H1 (cell line): Measurements from ENCODE around the gene NPR1. TPM values are rescaled to one million over a fixed set of nuclear protein-coding genes. Genes with fewer than 3 reads are reported as not detected.

Experiments
- CTCF ChIA-PET: fragments of 300-600 bp; sonication (Branson Sonifier 250); formaldehyde crosslinking; loops from one replicate; lab custom pipeline; 2021; ENCODE audit not compliant: partially characterized antibody; lab: Charles Lee
- POLR2A ChIA-PET: fragments of 300-600 bp; sonication (Branson Sonifier 250); formaldehyde crosslinking; loops from one replicate; lab custom pipeline; 2021; ENCODE audit warnings: inconsistent platforms; ENCODE audit not compliant: partially characterized antibody; lab: Charles Lee
- DNase-seq, 2 experiments: peaks; one replicate each; pipeline versions ENCODE4 v3.0.0 to v3.0.0-alpha.2; 2010 to 2022; ENCODE audit warnings: low spot score in 2 of 2, low read depth in 1 of 2, mixed read lengths in 1 of 2
- FAIRE-seq: peaks from 2 replicates; lab custom pipeline; 2011; peaks lifted over from hg19 to GRCh38; lab: Jason Lieb, UNC
- H2AFZ ChIP-seq: 2 replicates; pipeline ENCODE4 v1.8.1; 2012; ENCODE audit warnings: low read length, inconsistent platforms
- H2AK5ac ChIP-seq: 2 replicates; pipeline ENCODE4 v1.6.1; 2013; ENCODE audit warnings: low read depth, low read length
- H2BK120ac ChIP-seq: replicated peaks from 2 replicates; pipeline ENCODE3; 2013; ENCODE audit warnings: low read depth, low read length, inconsistent platforms
- H2BK12ac ChIP-seq: 2 replicates; pipeline ENCODE4 v1.6.1; 2013; ENCODE audit warnings: low read depth, low read length
- H2BK15ac ChIP-seq: 2 replicates; pipeline ENCODE4 v1.6.1; 2013; ENCODE audit warnings: low read length
- H2BK20ac ChIP-seq: 2 replicates; pipeline ENCODE4 v1.6.1; 2013; ENCODE audit warnings: low read length
- H2BK5ac ChIP-seq: 2 replicates; pipeline ENCODE4 v1.6.1; 2013; ENCODE audit warnings: low read depth, low read length
- H3K14ac ChIP-seq: 2 replicates; pipeline ENCODE4 v1.6.1; 2013; ENCODE audit warnings: inconsistent platforms; ENCODE audit not compliant: insufficient read length
- H3K18ac ChIP-seq: 2 replicates; pipeline ENCODE4 v1.6.1; 2013; ENCODE audit warnings: low read length; ENCODE audit errors: extremely low read depth
- H3K23ac ChIP-seq: 2 replicates; pipeline ENCODE4 v1.6.1; 2013; ENCODE audit warnings: inconsistent platforms; ENCODE audit not compliant: insufficient read length
- H3K23me2 ChIP-seq: 2 replicates; pipeline ENCODE4 v1.6.1; 2013; ENCODE audit warnings: low read depth, low read length
- H3K27ac ChIP-seq: 2 replicates; pipeline ENCODE4 v1.6.1; 2011; ENCODE audit warnings: low read depth, low read length, inconsistent platforms
- H3K27me3 ChIP-seq, 4 experiments: replicated peaks in 1 of 4; 1 replicate in 1 of 4; 2 replicates in 3 of 4; pipeline versions ENCODE4 v1.6.1 to v1.8.1; 2011 to 2013; ENCODE audit warnings: low read length in 3 of 4, mild to moderate bottlenecking in 3 of 4, inconsistent platforms in 2 of 4, mixed read lengths in 2 of 4, moderate library complexity in 1 of 4; ENCODE audit not compliant: control insufficient read depth in 3 of 4, insufficient read depth in 3 of 4; ENCODE audit errors: extremely low read depth in 1 of 4
- H3K36me3 ChIP-seq, 4 experiments: 2 replicates each; pipeline versions ENCODE4 v1.6.1 to v1.8.1; 2011 to 2013; ENCODE audit warnings: mild to moderate bottlenecking in 4 of 4, low read length in 3 of 4, moderate library complexity in 2 of 4, control low read depth in 1 of 4, inconsistent platforms in 1 of 4; ENCODE audit not compliant: insufficient read depth in 4 of 4, control insufficient read depth in 2 of 4
- H3K4ac ChIP-seq: replicated peaks from 2 replicates; pipeline ENCODE3; 2013; ENCODE audit warnings: low read length, low read depth, mixed read lengths, inconsistent platforms; ENCODE audit not compliant: insufficient read length
- H3K4me1 ChIP-seq, 4 experiments: replicated peaks in 1 of 4; 1 replicate in 1 of 4; 2 replicates in 3 of 4; pipeline versions ENCODE4 v1.6.1 to v1.8.1; 2011 to 2013; ENCODE audit warnings: low read length in 3 of 4, inconsistent platforms in 2 of 4, mixed read lengths in 1 of 4; ENCODE audit not compliant: insufficient read depth in 4 of 4, control insufficient read depth in 3 of 4
- H3K4me2 ChIP-seq, 2 experiments: 2 replicates each; pipeline versions ENCODE4 v1.6.1 to v1.8.1; 2011 to 2013; ENCODE audit warnings: low read depth in 2 of 2, low read length in 2 of 2, control low read depth in 1 of 2, inconsistent platforms in 1 of 2, mild to moderate bottlenecking in 1 of 2; ENCODE audit not compliant: insufficient read depth in 1 of 2
- H3K4me3 ChIP-seq, 4 experiments: fragments of 200-600, 300-600 bp in 1 of 4; sonication (generic), shearing (Covaris generic), sonication (Bioruptor Twin) in 1 of 4; 2 replicates each; pipeline versions ENCODE4 v1.5.1 to v1.8.1; 2011 to 2016; ENCODE audit warnings: low read length in 4 of 4, low read depth in 3 of 4, control low read depth in 2 of 4, inconsistent platforms in 2 of 4, mild to moderate bottlenecking in 2 of 4, mixed read lengths in 1 of 4, moderate library complexity in 1 of 4; ENCODE audit not compliant: insufficient read depth in 2 of 4; ENCODE audit errors: extremely low read depth in 1 of 4
- H3K56ac ChIP-seq: replicated peaks from 2 replicates; pipeline ENCODE3; 2013; ENCODE audit warnings: low read depth, mild to moderate bottlenecking, mixed read lengths, low read length, inconsistent platforms; ENCODE audit not compliant: insufficient read length
- H3K79me1 ChIP-seq: 2 replicates; pipeline ENCODE4 v1.6.1; 2013; ENCODE audit warnings: low read depth, low read length, control low read depth
- H3K79me2 ChIP-seq, 2 experiments: 2 replicates each; pipeline versions ENCODE4 v1.6.1 to v1.8.1; 2012 to 2013; ENCODE audit warnings: low read length in 2 of 2, mild to moderate bottlenecking in 2 of 2, inconsistent platforms in 1 of 2; ENCODE audit not compliant: insufficient read depth in 2 of 2, control insufficient read depth in 1 of 2
- H3K9ac ChIP-seq, 4 experiments: replicated peaks in 1 of 4; 1 replicate in 1 of 4; 2 replicates in 3 of 4; pipeline versions ENCODE4 v1.6.1 to v1.8.1; 2011 to 2013; ENCODE audit warnings: low read depth in 3 of 4, low read length in 3 of 4, control low read depth in 2 of 4, mild to moderate bottlenecking in 2 of 4, moderate library complexity in 2 of 4, inconsistent platforms in 1 of 4; ENCODE audit errors: extremely low read depth in 1 of 4
- H3K9me3 ChIP-seq, 2 experiments: 2 replicates each; pipeline versions ENCODE4 v1.6.1 to v1.8.1; 2012 to 2013; ENCODE audit warnings: mild to moderate bottlenecking in 2 of 2, moderate library complexity in 2 of 2, control low read depth in 1 of 2, inconsistent platforms in 1 of 2, low read depth in 1 of 2, low read length in 1 of 2, mixed read lengths in 1 of 2; ENCODE audit not compliant: insufficient read depth in 2 of 2
- H4K20me1 ChIP-seq, 2 experiments: replicated peaks in 1 of 2; 2 replicates each; pipeline versions ENCODE3 to v1.8.1; 2011 to 2013; ENCODE audit warnings: inconsistent platforms in 2 of 2, low read length in 2 of 2, mild to moderate bottlenecking in 1 of 2; ENCODE audit not compliant: insufficient read depth in 2 of 2, control insufficient read depth in 1 of 2
- H4K5ac ChIP-seq: 2 replicates; pipeline ENCODE4 v1.6.1; 2013; ENCODE audit warnings: low read length, low read depth, mixed read lengths, inconsistent platforms; ENCODE audit not compliant: insufficient read length
- H4K8ac ChIP-seq: 2 replicates; pipeline ENCODE4 v1.8.0; 2013; ENCODE audit warnings: mild to moderate bottlenecking, moderate library complexity, low read length, inconsistent platforms; ENCODE audit not compliant: insufficient read depth; ENCODE audit errors: extremely low read depth
- H4K91ac ChIP-seq: replicated peaks from 2 replicates; pipeline ENCODE3; 2013; ENCODE audit warnings: low read length, mixed read lengths, inconsistent platforms; ENCODE audit not compliant: insufficient read length
- ATF3 ChIP-seq: IDR thresholded peaks from 2 replicates; pipeline ENCODE4 v1.6.1; 2011; ENCODE audit warnings: low read depth, mild to moderate bottlenecking, low read length; ENCODE audit not compliant: insufficient read depth
- CHD1 ChIP-seq: IDR thresholded peaks from 2 replicates; pipeline ENCODE4 v1.6.1; 2012; ENCODE audit warnings: low read depth, low read length, improper control_type of control experiment
- CREB1 ChIP-seq: IDR thresholded peaks from 2 replicates; pipeline ENCODE4 v1.6.1; 2012; ENCODE audit warnings: inconsistent platforms
- CTBP2 ChIP-seq: IDR thresholded peaks from 2 replicates; pipeline ENCODE4 v1.7.0; 2011; ENCODE audit warnings: borderline replicate concordance, mild to moderate bottlenecking, moderate library complexity, mixed read lengths, low read length; ENCODE audit not compliant: insufficient read depth, insufficient read length
- GABPA ChIP-seq: IDR thresholded peaks from 2 replicates; pipeline ENCODE4 v1.6.1; 2011; ENCODE audit warnings: mild to moderate bottlenecking, low read length, moderate library complexity, borderline replicate concordance; ENCODE audit not compliant: insufficient read depth
- JUND ChIP-seq: IDR thresholded peaks from 2 replicates; pipeline ENCODE4 v1.6.1; 2011; ENCODE audit warnings: mild to moderate bottlenecking, improper control_type of control experiment, low read length
- RNF2 ChIP-seq: fragments of 200-900, 300-1000 bp; sonication (generic); IDR thresholded peaks from 2 replicates; pipeline ENCODE4 v1.7.1; 2016; ENCODE audit warnings: borderline replicate concordance, low read depth, mild to moderate bottlenecking, antibody characterized with exemption, low read length; ENCODE audit not compliant: poor library complexity, severe bottlenecking; ENCODE audit errors: missing control alignments
- SAP30 ChIP-seq: fragments of 300-600 bp; sonication (generic); IDR thresholded peaks from 2 replicates; pipeline ENCODE4 v1.7.1; 2012; ENCODE audit warnings: low read length, moderate library complexity, mild to moderate bottlenecking, inconsistent platforms; ENCODE audit not compliant: insufficient read depth, insufficient replicate concordance
- SP2 ChIP-seq: IDR thresholded peaks from 2 replicates; pipeline ENCODE4 v1.6.1; 2012; ENCODE audit warnings: mild to moderate bottlenecking, low read length, inconsistent platforms
- SUZ12 ChIP-seq: fragments of 200-600 bp; sonication (generic); IDR thresholded peaks from 2 replicates; pipeline ENCODE4 v1.6.1; 2012; ENCODE audit warnings: mild to moderate bottlenecking, inconsistent platforms, low read length, moderate library complexity, mixed read lengths
- TBP ChIP-seq: IDR thresholded peaks from 2 replicates; pipeline ENCODE4 v1.6.1; 2011; ENCODE audit warnings: low read depth, low read length, improper control_type of control experiment
- TEAD4 ChIP-seq: IDR thresholded peaks from 2 replicates; pipeline ENCODE4 v1.6.1; 2012; ENCODE audit warnings: low read depth, low read length, inconsistent platforms, mixed read lengths
- YY1 ChIP-seq: IDR thresholded peaks from 2 replicates; pipeline ENCODE4 v1.6.1; 2011; ENCODE audit warnings: low read depth, mild to moderate bottlenecking, low read length
- WGBS, 2 experiments: shearing (Covaris generic) in 1 of 2; methylation state at CpG; one replicate each; pipeline versions ENCODE4 v1.1.6 to v1.1.7; 2013 to 2015; ENCODE audit warnings: low lambda C conversion rate in 2 of 2, mixed read lengths in 2 of 2, inconsistent platforms in 1 of 2, low coverage in 1 of 2, missing lambda C conversion rate in 1 of 2; ENCODE audit not compliant: insufficient replicate concordance in 2 of 2, insufficient coverage in 1 of 2, insufficient read length in 1 of 2; ENCODE audit errors: extremely low coverage in 1 of 2, missing lambda C conversion rate in 1 of 2; 5-methylcytosine and 5-hydroxymethylcytosine counted together
- polyA plus RNA-seq, 7 experiments: library from polyadenylated mRNA; depleted of rRNA in 3 of 7; stranded (reverse) in 5 of 7; unstranded in 2 of 7; fragments of >200 nt in 5 of 7; fragments of 200-250 nt in 2 of 7; gene quantifications; 1 replicate in 5 of 7; 2 replicates in 1 of 7; 4 replicates in 1 of 7; pipeline versions ENCODE4 v1.2.1 to v1.2.3, GENCODE V29; 2011 to 2013; ENCODE audit warnings: missing spikeins in 2 of 7, mixed read lengths in 2 of 7
- total RNA-seq: library from RNA; stranded (reverse); fragmentation: NEBNext Ultra II Directional; extraction: Animal tissue kit (Norgen Biotek cat#: 25700); gene quantifications from 2 replicates; pipeline ENCODE4 v1.2.1, GENCODE V29; 2021

NPR1 gene
- total and polyA plus RNA-seq, 2 of the 8 experiments (the other 6 are each of a cell fraction or from before 2014, with no cell fraction given), result 11.7 to 13.2 TPM

GRCh38 chr1:153643100-153643499, 35.4 kb upstream of the NPR1 start:
- Histone ChIP-seq H3K27me3 (no peaks in the 10 kb centered on the region), H3K27ac (no peak overlapping the region), H2AFZ (no peak overlapping the region), H3K79me2 (peaks cover 0 to 12% of the 10 kb centered on the region in 2 experiments; a peak in 2 of 4 replicates), H3K4me3 (no peak overlapping the region), H3K56ac (no peak overlapping the region), H2BK20ac (no peak overlapping the region), H2BK5ac (no peak overlapping the region), H4K91ac (no peak overlapping the region), H3K4me1 (peaks cover 0 to 3% (median 0%) of the 10 kb centered on the region in 4 experiments; a peak in 1 of 7 replicates), H3K36me3 (peaks cover 46 to 80% (median 72%) of the 10 kb centered on the region in 4 experiments), H3K9me3 (no peaks in the 10 kb centered on the region), H3K4ac (no peak overlapping the region), H3K9ac (no peak overlapping the region), H2AK5ac (no peak overlapping the region), H3K79me1 (no peaks in the 10 kb centered on the region), H3K14ac (no peak overlapping the region), H4K8ac (peak overlapping the region; percentile 66; the same call in 1 of the 2 replicates), H3K23me2 (no peaks in the 10 kb centered on the region), H3K4me2 (no peak overlapping the region), H2BK15ac (no peak overlapping the region), H2BK12ac (no peak overlapping the region), H2BK120ac (no peak overlapping the region), H4K20me1 (peaks cover 6 to 7% of the 10 kb centered on the region in 2 experiments), H3K23ac (no peak overlapping the region), H3K18ac (no peak overlapping the region), H4K5ac (no peak overlapping the region)
- POLR2A ChIA-PET, result interaction anchor here (1.0 to 16.2 kb wide), 9 partner anchors 7 to 132 kb away, joined by 3 to 343 read pairs (median 6); partner anchors contain the start of genes CHTOP, ILF2, S100A1 and S100A13
- CTCF ChIA-PET, result interaction anchor here (0.7 to 1.7 kb wide), 8 partner anchors 9 to 321 kb away, joined by 3 to 4 read pairs (median 3); partner anchors contain the start of genes S100A1 and S100A13
- 98% methylated on average over 11 of the region's 11 CpGs; no CpG with 5 or more reads in 1 of the 2 experiments for WGBS, 2 experiments
- FAIRE-seq (no peak), DNase-seq (no peak)
- TF ChIP-seq SAP30 (no peak), CTBP2 (no peak), ATF3 (no peak), TBP (no peak), YY1 (no peak), CREB1 (no peak), SP2 (no peak), SUZ12 (no peak), TEAD4 (no peak), RNF2 (no peak), CHD1 (no peak), JUND (no peak), GABPA (no peak)
